Measurements from ENCODE around the gene STK32B.

DNA sequence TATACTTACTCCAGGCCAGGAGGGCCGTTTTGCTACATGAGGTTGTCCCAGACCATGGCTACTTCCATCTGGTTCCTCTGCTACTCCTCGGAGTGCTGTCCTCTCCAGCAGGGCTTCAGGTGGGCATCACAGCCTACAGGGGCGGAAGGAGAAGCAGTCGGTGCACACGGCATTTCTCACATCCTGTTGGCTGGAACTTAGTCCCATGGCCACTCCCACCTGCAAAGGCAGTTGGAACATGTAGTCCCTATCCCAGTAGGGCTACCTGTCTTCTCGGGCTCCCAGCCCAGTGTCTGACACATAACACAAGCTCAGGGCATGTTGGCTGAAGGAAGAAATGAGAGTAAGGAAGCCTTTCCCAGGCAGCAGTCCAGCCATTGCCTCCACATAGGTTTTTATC is 7.7 kb upstream of the STK32B start:
- TF ChIP-seq, protein P1, sequence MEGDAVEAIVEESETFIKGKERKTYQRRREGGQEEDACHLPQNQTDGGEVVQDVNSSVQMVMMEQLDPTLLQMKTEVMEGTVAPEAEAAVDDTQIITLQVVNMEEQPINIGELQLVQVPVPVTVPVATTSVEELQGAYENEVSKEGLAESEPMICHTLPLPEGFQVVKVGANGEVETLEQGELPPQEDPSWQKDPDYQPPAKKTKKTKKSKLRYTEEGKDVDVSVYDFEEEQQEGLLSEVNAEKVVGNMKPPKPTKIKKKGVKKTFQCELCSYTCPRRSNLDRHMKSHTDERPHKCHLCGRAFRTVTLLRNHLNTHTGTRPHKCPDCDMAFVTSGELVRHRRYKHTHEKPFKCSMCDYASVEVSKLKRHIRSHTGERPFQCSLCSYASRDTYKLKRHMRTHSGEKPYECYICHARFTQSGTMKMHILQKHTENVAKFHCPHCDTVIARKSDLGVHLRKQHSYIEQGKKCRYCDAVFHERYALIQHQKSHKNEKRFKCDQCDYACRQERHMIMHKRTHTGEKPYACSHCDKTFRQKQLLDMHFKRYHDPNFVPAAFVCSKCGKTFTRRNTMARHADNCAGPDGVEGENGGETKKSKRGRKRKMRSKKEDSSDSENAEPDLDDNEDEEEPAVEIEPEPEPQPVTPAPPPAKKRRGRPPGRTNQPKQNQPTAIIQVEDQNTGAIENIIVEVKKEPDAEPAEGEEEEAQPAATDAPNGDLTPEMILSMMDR (conservative IDR thresholded peaks at IDR 0.05; ENCODE audit: low read depth in 2 of 2) = no peak
- TF ChIP-seq CREB1 (CRISPR knock-in tag; IDR thresholded peaks at IDR 0.05; ENCODE audit: low read depth) (no peak), EZH2 (IDR thresholded peaks at IDR 0.05; ENCODE audit: low read depth, unreplicated experiment) (no peak)
- TF ChIP-seq, protein P2, sequence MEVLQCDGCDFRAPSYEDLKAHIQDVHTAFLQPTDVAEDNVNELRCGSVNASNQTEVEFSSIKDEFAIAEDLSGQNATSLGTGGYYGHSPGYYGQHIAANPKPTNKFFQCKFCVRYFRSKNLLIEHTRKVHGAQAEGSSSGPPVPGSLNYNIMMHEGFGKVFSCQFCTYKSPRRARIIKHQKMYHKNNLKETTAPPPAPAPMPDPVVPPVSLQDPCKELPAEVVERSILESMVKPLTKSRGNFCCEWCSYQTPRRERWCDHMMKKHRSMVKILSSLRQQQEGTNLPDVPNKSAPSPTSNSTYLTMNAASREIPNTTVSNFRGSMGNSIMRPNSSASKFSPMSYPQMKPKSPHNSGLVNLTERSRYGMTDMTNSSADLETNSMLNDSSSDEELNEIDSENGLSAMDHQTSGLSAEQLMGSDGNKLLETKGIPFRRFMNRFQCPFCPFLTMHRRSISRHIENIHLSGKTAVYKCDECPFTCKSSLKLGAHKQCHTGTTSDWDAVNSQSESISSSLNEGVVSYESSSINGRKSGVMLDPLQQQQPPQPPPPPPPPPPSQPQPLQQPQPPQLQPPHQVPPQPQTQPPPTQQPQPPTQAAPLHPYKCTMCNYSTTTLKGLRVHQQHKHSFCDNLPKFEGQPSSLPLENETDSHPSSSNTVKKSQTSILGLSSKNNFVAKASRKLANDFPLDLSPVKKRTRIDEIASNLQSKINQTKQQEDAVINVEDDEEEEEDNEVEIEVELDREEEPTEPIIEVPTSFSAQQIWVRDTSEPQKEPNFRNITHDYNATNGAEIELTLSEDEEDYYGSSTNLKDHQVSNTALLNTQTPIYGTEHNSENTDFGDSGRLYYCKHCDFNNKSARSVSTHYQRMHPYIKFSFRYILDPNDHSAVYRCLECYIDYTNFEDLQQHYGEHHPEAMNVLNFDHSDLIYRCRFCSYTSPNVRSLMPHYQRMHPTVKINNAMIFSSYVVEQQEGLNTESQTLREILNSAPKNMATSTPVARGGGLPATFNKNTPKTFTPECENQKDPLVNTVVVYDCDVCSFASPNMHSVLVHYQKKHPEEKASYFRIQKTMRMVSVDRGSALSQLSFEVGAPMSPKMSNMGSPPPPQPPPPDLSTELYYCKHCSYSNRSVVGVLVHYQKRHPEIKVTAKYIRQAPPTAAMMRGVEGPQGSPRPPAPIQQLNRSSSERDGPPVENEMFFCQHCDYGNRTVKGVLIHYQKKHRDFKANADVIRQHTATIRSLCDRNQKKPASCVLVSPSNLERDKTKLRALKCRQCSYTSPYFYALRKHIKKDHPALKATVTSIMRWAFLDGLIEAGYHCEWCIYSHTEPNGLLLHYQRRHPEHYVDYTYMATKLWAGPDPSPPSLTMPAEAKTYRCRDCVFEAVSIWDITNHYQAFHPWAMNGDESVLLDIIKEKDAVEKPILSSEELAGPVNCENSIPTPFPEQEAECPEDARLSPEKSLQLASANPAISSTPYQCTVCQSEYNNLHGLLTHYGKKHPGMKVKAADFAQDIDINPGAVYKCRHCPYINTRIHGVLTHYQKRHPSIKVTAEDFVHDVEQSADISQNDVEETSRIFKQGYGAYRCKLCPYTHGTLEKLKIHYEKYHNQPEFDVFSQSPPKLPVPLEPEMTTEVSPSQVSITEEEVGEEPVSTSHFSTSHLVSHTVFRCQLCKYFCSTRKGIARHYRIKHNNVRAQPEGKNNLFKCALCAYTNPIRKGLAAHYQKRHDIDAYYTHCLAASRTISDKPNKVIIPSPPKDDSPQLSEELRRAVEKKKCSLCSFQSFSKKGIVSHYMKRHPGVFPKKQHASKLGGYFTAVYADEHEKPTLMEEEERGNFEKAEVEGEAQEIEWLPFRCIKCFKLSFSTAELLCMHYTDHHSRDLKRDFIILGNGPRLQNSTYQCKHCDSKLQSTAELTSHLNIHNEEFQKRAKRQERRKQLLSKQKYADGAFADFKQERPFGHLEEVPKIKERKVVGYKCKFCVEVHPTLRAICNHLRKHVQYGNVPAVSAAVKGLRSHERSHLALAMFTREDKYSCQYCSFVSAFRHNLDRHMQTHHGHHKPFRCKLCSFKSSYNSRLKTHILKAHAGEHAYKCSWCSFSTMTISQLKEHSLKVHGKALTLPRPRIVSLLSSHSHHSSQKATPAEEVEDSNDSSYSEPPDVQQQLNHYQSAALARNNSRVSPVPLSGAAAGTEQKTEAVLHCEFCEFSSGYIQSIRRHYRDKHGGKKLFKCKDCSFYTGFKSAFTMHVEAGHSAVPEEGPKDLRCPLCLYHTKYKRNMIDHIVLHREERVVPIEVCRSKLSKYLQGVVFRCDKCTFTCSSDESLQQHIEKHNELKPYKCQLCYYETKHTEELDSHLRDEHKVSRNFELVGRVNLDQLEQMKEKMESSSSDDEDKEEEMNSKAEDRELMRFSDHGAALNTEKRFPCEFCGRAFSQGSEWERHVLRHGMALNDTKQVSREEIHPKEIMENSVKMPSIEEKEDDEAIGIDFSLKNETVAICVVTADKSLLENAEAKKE (CRISPR knock-in tag; IDR thresholded peaks at IDR 0.05) = no peak
